Muscle layer of duodenum (tissue), 2 donors: Measurements from ENCODE around the gene ABHD8.
A peak's percentile ranks its signal among the peaks of the same experiment; 100 is the strongest.

Experiments
- H3K27ac ChIP-seq: one replicate; pipeline ENCODE4 v1.7.0; 2013; ENCODE audit warnings: mild to moderate bottlenecking, low read length
- H3K27me3 ChIP-seq: one replicate; pipeline ENCODE4 v1.7.0; 2013; ENCODE audit warnings: low read depth, mild to moderate bottlenecking, control low read depth, low read length
- H3K36me3 ChIP-seq, 2 donors: one replicate each; pipeline ENCODE4 v1.7.0; 2013; ENCODE audit warnings: low read length in 2 of 2, control low read depth in 1 of 2, mild to moderate bottlenecking in 1 of 2; ENCODE audit not compliant: insufficient read depth in 2 of 2, control insufficient read depth in 1 of 2
- H3K4me1 ChIP-seq, 2 donors: one replicate each; pipeline ENCODE4 v1.7.0; 2013; ENCODE audit warnings: low read length in 2 of 2, mild to moderate bottlenecking in 2 of 2, control low read depth in 1 of 2, moderate library complexity in 1 of 2; ENCODE audit not compliant: insufficient read depth in 2 of 2, control insufficient read depth in 1 of 2
- H3K4me3 ChIP-seq, 2 donors: one replicate each; pipeline ENCODE4 v1.7.0; 2013; ENCODE audit warnings: low read length in 2 of 2, low read depth in 1 of 2, mild to moderate bottlenecking in 1 of 2
- H3K9me3 ChIP-seq, 2 donors: one replicate each; pipeline ENCODE4 v1.7.0; 2013; ENCODE audit warnings: low read length in 2 of 2, control low read depth in 1 of 2, mild to moderate bottlenecking in 1 of 2; ENCODE audit not compliant: control insufficient read depth in 1 of 2
- donor health status: healthy.

ABHD8 gene

GRCh38 chr19:17332677-17333581 is 29.7 kb upstream of the ABHD8 start:
- no peak overlapping the region for H3K4me3 ChIP-seq
- H3K4me1 ChIP-seq: peaks cover 4 to 33% of the 10 kb centered on the region in 2 donors
- no peaks in the 10 kb centered on the region for H3K9me3 ChIP-seq
- H3K27ac ChIP-seq: no peak overlapping the region
- peaks cover 18% of the 10 kb centered on the region for H3K27me3 ChIP-seq
- H3K36me3 ChIP-seq: peaks cover 0 to 11% of the 10 kb centered on the region in 2 donors

DNA sequence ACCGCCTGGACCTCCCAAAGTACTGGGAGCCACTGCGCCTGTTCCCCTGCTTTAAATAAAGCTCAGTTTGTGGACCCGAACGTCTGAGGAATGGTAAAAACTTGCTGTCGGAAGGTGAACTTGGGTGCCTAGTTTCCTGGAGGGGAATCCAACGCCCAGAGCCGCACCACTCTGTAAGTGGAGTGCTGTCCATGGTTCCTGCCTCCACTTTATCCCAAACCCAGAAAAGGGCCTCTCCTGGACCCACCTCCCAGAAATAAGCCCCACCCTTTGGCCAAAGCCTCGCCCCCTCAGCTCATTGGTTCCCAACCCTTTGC is 29.1 kb upstream of the ABHD8 start:
- Histone ChIP-seq H3K27me3 (peaks cover 18% of the 10 kb centered on the region), H3K9me3 (no peaks in the 10 kb centered on the region), H3K4me1 (peaks cover 4 to 30% of the 10 kb centered on the region in 2 donors), H3K4me3 (no peak overlapping the region), H3K27ac (no peak overlapping the region), H3K36me3 (peaks cover 0 to 11% of the 10 kb centered on the region in 2 donors)

GRCh38 chr19:17331045-17331558 is 27.9 kb upstream of the ABHD8 start:
- Histone ChIP-seq H3K27ac (no peak overlapping the region), H3K36me3 (peaks cover 0 to 11% of the 10 kb centered on the region in 2 donors), H3K4me3 (no peak overlapping the region), H3K4me1 (peaks cover 4 to 30% of the 10 kb centered on the region in 2 donors), H3K27me3 (peaks cover 18% of the 10 kb centered on the region), H3K9me3 (no peaks in the 10 kb centered on the region)

- peaks cover 4 to 28% of the 10 kb centered on the region in 2 donors for H3K4me1 ChIP-seq
- peaks cover 0 to 11% of the 10 kb centered on the region in 2 donors for H3K36me3 ChIP-seq
- no peaks in the 10 kb centered on the region for H3K9me3 ChIP-seq
- H3K27ac ChIP-seq: no peak overlapping the region
- peaks cover 18% of the 10 kb centered on the region for H3K27me3 ChIP-seq
- no peak overlapping the region for H3K4me3 ChIP-seq
Observed at GRCh38 chr19:17330262-17331044, 27.2 kb upstream of the ABHD8 start.

DNA sequence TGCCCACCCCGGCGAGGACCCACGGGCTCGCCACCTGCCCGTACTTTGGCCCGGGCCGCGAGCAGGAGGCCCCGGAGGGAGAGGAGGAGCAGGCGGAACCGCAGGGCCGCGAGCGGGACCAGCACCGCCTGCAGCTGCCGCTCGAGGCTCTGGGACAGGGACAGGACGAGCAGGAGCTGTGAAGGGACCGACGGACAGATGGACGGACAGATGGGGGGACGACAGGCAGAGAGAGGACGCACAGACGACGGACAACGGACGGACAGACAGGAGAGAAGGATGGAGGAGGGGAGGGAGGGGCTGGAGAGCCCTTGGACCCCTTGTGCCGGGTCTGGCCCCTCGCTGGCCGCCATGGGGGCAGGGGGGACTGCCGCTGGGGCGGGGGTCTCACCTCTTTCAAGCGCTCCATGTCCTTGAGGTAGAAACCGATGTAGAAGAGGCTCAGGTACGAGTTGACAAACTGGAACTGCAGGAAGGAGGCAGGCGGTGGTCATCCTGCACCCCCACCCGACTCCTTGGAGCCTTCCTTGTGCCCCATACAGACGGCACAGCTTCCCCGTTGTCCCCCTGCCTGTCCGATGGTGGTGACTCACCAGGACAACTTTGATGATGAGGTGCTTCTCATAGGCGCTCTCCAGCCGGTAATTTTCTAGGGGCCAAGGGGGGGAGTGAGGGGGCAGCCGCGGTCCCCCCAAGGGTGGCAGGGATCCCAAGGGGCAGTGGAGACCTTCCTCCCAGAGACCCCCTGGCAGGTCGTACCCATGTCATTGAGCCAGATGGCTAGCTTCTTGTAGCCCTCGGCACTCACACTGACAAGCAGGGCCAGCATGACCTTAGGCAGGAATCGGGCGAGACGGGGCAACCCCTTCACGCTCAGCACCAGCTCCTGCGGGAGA is 26.4 kb upstream of the ABHD8 start:
- H3K36me3 ChIP-seq: peaks cover 0 to 11% of the 10 kb centered on the region in 2 donors
- no peak overlapping the region for H3K4me3 ChIP-seq
- no peak overlapping the region for H3K27ac ChIP-seq
- peaks cover 0 to 22% of the 10 kb centered on the region in 2 donors for H3K4me1 ChIP-seq
- H3K9me3 ChIP-seq: no peaks in the 10 kb centered on the region
- H3K27me3 ChIP-seq: peaks cover 18% of the 10 kb centered on the region

DNA sequence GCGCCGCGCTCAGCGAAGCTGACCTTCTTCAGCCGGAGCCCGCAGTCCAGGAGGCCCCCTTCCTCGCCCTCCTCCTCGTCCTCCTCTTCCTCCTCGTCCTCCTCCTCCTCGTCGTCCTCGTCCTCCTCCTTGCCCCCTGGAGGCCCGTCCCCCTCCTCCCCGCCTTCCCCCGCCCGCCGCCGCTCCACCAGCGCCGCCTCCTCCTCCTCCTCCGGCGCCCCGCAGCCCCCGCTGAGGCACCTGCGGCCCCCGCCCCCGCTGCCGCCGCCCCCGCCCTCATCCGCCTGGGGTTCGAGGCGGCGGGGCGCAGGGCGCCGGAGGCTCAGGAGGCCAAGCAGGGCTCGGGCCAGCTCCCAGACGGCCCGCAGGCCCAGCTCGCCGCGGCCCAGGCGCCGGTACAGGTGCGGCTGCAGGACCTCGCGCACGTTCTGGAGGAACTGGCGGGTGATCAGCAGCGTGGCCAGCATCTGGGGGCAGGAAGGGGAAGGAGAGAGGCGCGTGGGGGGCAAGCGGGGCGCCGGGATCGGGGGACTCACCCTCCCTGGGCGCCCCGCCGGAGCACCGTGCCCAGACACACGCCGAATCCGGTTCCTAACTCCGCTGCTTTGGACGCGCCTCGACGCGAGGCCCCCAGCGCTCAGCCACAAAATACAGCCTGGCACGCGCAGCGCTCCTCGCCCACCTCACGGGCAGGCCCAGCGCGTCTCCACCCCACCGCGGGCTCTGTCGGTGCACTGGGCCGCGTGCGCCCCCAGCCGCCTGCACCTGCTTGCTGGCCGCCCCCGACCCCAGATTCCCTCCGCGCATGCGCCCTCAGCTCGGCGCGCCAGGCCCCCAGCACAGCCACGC is 25.5 kb upstream of the ABHD8 start:
- no peak overlapping the region for H3K27ac ChIP-seq
- peak overlapping the region in 1 of 2 donors; percentile 48 for H3K4me3 ChIP-seq
- H3K4me1 ChIP-seq: peaks cover 0 to 15% of the 10 kb centered on the region in 2 donors
- H3K27me3 ChIP-seq: peaks cover 18% of the 10 kb centered on the region
- H3K36me3 ChIP-seq: peaks cover 0 to 11% of the 10 kb centered on the region in 2 donors
- H3K9me3 ChIP-seq: no peaks in the 10 kb centered on the region

DNA sequence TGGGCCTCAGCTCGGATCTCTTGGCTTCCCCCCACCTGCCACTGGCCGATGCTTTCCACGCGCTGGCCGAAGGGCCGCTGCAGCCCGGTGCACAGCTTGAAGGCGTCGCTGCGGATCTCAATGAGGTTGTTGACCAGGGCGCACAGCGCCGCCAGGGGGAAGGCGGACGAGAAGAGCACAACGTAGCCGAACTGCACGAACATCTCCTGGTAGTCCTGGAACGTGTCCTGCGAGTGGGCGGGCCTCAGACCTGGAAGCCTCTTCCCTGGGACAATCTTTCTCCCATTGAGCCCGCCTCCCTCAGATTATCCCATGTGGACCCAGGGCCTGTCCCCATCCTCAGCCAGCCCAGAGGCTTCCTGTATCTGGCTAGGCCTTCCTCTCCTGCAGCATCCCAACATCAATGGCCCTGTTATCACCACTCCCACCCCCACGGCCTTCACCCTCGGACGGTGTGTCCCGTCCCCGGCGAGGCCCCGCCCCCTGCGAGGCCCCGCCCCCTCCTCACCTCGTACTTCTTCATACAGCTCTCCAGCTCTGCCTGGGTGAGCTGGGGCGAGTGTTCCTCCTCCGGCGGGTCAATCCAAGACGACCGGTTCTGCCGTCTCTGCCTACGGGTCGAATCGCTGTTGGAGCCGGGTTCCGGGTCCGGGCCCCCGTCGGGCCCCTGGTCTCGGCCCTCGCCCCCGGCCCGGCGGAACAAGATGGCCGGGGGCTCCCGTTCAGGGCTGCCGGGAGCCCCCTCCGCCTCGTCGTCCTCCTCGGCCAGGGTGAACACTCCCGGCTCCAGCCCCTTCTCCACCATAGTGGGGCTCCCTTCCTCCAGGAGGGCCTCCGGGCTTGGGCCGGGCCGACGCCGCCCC is 24.7 kb upstream of the ABHD8 start:
- H3K27ac ChIP-seq: no peak overlapping the region
- H3K4me3 ChIP-seq: peak overlapping the region in 1 of 2 donors; percentile 48
- H3K4me1 ChIP-seq: peaks cover 0 to 14% of the 10 kb centered on the region in 2 donors
- peaks cover 18% of the 10 kb centered on the region for H3K27me3 ChIP-seq
- no peaks in the 10 kb centered on the region for H3K9me3 ChIP-seq
- H3K36me3 ChIP-seq: peaks cover 0 to 11% of the 10 kb centered on the region in 2 donors

DNA sequence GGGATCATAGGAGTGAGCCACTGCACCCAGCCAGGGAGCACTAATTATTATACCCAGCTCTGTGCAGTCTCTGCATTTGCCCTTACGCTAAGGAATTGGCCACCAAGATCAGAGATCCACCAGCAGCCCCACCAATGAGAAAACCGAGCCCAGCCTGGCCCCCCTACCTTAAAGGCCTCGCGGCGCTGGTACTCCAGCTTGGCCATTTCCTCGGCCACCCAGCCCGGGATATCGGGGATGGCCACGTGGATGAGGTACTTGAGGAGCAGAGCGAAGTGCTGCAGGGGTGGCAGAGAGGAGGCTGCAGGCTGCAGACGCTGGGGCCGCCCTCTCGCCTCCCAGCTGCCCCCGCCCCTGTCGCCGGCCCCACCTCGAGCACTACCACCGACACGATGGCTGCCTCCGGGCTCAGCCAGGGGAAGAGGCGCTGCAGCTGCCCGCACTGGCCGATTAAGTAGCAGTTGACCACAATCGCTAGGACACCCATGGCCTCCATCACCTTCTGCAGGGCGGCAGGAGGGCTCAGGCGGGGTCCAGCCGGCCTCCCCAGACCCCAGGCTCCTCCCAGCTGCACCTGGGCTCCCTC is 23.9 kb upstream of the ABHD8 start:
- peaks cover 18% of the 10 kb centered on the region for H3K27me3 ChIP-seq
- peaks cover 0 to 14% of the 10 kb centered on the region in 2 donors for H3K36me3 ChIP-seq
- no peaks in the 10 kb centered on the region for H3K9me3 ChIP-seq
- no peak overlapping the region for H3K4me3 ChIP-seq
- H3K4me1 ChIP-seq: peaks cover 0 to 17% of the 10 kb centered on the region in 2 donors
- H3K27ac ChIP-seq: no peak overlapping the region

DNA sequence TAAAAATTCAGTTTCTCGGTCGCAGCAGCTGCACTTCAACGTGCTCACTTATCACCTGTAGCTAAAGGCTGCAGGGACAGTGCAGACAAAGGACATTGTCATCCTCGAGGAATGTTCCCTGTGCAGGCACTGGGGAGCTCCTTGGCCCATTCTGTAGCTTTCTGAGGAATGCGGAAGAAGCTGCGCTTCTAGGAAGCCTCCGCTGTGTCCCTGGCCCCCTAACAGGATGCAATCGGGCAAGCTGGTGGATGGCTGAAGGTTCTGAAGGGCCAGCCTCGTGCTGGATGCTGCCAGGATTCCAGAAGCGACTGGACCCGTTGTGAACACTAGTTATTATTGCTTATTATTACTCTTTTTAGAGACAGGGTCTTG is 23.4 kb upstream of the ABHD8 start:
- no peak overlapping the region for H3K27ac ChIP-seq
- H3K36me3 ChIP-seq: peaks cover 0 to 20% of the 10 kb centered on the region in 2 donors
- H3K4me3 ChIP-seq: no peak overlapping the region

More for the DNA sequence above, 23.4 kb upstream of the ABHD8 start:
- Histone ChIP-seq H3K27me3 (peaks cover 18% of the 10 kb centered on the region), H3K4me1 (peaks cover 0 to 17% of the 10 kb centered on the region in 2 donors), H3K9me3 (no peaks in the 10 kb centered on the region)
